Measurements from ENCODE around the gene DIABLO.
"Not testable (repeated sequence)": the region's sequence is repeated elsewhere in the genome, so short reads cannot be mapped to it uniquely, and the experiment has no call there.

The DIABLO gene

GRCh38 chr12:122265886-122266229 is 40.0 kb upstream of the DIABLO start:
- Histone ChIP-seq H3K27me3 (replicated peaks; ENCODE audit: insufficient read depth, low read length) (no peaks in the 10 kb centered on the region), H3K27ac (ENCODE audit: low read length) (peak overlapping the region; percentile 83; the same call in 1 of the 2 replicates), H3K4me2 (ENCODE audit: low read depth, low read length) (peak overlapping the region; percentile 60; the same call in 1 of the 2 replicates), H3K9me3 (replicated peaks; ENCODE audit: insufficient read depth, low read length) (no peaks in the 10 kb centered on the region), H3K4me1 (ENCODE audit: low read length) (no peaks in the 10 kb centered on the region), H4K20me1 (ENCODE audit: insufficient read depth, low read length) (no peaks in the 10 kb centered on the region), H3F3A (ENCODE audit: insufficient read depth, low read length) (0 out of 2 replicates have a peak, but pooled peaks cover 4% of the 10 kb centered on the region), H2AFZ (ENCODE audit: low read length) (peak overlapping the region; percentile 86), H3K36me3 (replicated peaks; ENCODE audit: insufficient read depth, low read length) (no peaks in the 10 kb centered on the region), H3K9ac (ENCODE audit: low read length) (peak overlapping the region; percentile 85; the same call in 1 of the 2 replicates), H3K79me2 (ENCODE audit: low read length) (peaks cover 6% of the 10 kb centered on the region; the same call in 1 of the 2 replicates), H3K9me2 (replicated peaks; ENCODE audit: insufficient read depth, low read length) (no peaks in the 10 kb centered on the region), H3K4me3 (ENCODE audit: low read length) (peak overlapping the region; percentile 86)
- TF ChIP-seq EZH2 (optimal IDR thresholded peaks at IDR 0.05; ENCODE audit: low read depth, low read length), result no peak
- TF ChIP-seq EZH2phosphoT487 (IDR thresholded peaks at IDR 0.05; ENCODE audit: low read length), result no peak
- TF ChIP-seq, protein P1, sequence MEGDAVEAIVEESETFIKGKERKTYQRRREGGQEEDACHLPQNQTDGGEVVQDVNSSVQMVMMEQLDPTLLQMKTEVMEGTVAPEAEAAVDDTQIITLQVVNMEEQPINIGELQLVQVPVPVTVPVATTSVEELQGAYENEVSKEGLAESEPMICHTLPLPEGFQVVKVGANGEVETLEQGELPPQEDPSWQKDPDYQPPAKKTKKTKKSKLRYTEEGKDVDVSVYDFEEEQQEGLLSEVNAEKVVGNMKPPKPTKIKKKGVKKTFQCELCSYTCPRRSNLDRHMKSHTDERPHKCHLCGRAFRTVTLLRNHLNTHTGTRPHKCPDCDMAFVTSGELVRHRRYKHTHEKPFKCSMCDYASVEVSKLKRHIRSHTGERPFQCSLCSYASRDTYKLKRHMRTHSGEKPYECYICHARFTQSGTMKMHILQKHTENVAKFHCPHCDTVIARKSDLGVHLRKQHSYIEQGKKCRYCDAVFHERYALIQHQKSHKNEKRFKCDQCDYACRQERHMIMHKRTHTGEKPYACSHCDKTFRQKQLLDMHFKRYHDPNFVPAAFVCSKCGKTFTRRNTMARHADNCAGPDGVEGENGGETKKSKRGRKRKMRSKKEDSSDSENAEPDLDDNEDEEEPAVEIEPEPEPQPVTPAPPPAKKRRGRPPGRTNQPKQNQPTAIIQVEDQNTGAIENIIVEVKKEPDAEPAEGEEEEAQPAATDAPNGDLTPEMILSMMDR (IDR thresholded peaks at IDR 0.05; ENCODE audit: low read length), result no peak
- DNase-seq, result peak; percentile 23

GRCh38 chr12:122265476-122265875 is 39.6 kb upstream of the DIABLO start:
- TF ChIP-seq, protein P1 (IDR thresholded peaks at IDR 0.05; ENCODE audit: low read length), result no peak
- TF ChIP-seq EZH2phosphoT487 (IDR thresholded peaks at IDR 0.05; ENCODE audit: low read length) (no peak), EZH2 (optimal IDR thresholded peaks at IDR 0.05; ENCODE audit: low read depth, low read length) (no peak)

DNA sequence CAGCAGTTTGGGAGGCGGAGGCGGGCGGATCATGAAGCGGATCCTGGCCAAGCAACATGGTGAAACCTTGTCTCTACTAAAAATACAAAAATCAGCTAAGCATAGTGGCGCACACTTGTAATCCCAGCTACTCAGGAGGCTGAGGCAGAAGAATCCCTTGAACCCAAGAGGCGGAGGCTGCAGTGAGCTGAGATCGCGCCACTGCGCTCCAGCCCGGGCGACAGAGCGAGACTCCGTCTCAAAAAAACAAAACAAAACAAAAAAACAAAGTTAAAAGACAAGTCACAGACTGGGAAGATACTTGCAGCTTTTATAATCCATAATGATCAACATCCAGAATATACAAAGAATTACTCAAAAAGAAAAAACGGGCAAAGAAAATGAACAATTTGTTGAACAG is 34.9 kb upstream of the DIABLO start:
- H3K9me3 ChIP-seq (replicated peaks; ENCODE audit: insufficient read depth, low read length); H3K4me2 ChIP-seq (ENCODE audit: low read depth, low read length); H3K79me2 ChIP-seq (ENCODE audit: low read length); H3K4me1 ChIP-seq (ENCODE audit: low read length); H3K4me3 ChIP-seq (ENCODE audit: low read length); H2AFZ ChIP-seq (ENCODE audit: low read length); H3K36me3 ChIP-seq (replicated peaks; ENCODE audit: insufficient read depth, low read length); H3K27ac ChIP-seq (ENCODE audit: low read length); H3K9me2 ChIP-seq (replicated peaks; ENCODE audit: insufficient read depth, low read length); H3K9ac ChIP-seq (ENCODE audit: low read length); H4K20me1 ChIP-seq (ENCODE audit: insufficient read depth, low read length); H3K27me3 ChIP-seq (replicated peaks; ENCODE audit: insufficient read depth, low read length); DNase-seq; H3F3A ChIP-seq (ENCODE audit: insufficient read depth, low read length): not testable (repeated sequence)

More at GRCh38 chr12:122265476-122265875, 39.6 kb upstream of the DIABLO start:
- H2AFZ ChIP-seq (ENCODE audit: low read length), result peak overlapping the region; percentile 86; the same call in 1 of the 2 replicates
- H3K9ac ChIP-seq (ENCODE audit: low read length), result peak overlapping the region; percentile 85; the same call in 1 of the 2 replicates
- H3K4me2 ChIP-seq (ENCODE audit: low read depth, low read length), result peak overlapping the region; percentile 60; the same call in 1 of the 2 replicates
- peaks cover 6% of the 10 kb centered on the region; the same call in 1 of the 2 replicates for H3K79me2 ChIP-seq (ENCODE audit: low read length)
- H4K20me1 ChIP-seq (ENCODE audit: insufficient read depth, low read length), result no peaks in the 10 kb centered on the region
- H3K27ac ChIP-seq (ENCODE audit: low read length), result peak overlapping the region; percentile 83; the same call in 1 of the 2 replicates
- H3K9me3 ChIP-seq (replicated peaks; ENCODE audit: insufficient read depth, low read length), result no peaks in the 10 kb centered on the region
- H3K27me3 ChIP-seq (replicated peaks; ENCODE audit: insufficient read depth, low read length), result no peaks in the 10 kb centered on the region
- H3F3A ChIP-seq (ENCODE audit: insufficient read depth, low read length), result 0 out of 2 replicates have a peak, but pooled peaks cover 4% of the 10 kb centered on the region
- H3K36me3 ChIP-seq (replicated peaks; ENCODE audit: insufficient read depth, low read length), result no peaks in the 10 kb centered on the region
- no peak for DNase-seq
- H3K4me3 ChIP-seq (ENCODE audit: low read length), result peak overlapping the region; percentile 86
- H3K4me1 ChIP-seq (ENCODE audit: low read length), result no peaks in the 10 kb centered on the region
- no peaks in the 10 kb centered on the region for H3K9me2 ChIP-seq (replicated peaks; ENCODE audit: insufficient read depth, low read length)

DNA sequence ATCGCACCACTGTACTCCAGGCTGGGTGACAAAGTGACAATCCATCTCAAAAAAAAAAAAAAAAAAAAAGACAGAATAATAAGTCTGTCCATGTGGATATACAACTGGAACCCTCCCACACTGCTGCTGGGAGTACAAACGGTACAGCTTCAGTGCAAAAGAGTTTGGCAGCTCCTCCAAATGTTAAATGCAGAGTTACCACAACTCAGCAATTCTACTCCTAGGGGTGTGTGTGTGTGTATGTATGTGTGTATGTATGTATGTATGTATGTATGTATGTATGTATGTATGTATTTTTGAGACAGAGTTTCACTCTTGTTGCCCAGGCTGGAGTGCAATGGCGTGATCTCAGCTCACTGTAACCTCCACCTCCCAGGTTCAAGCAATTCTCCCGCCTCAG is 33.1 kb upstream of the DIABLO start:
- not testable (repeated sequence) for H3K36me3 ChIP-seq (replicated peaks; ENCODE audit: insufficient read depth, low read length); H2AFZ ChIP-seq (ENCODE audit: low read length); DNase-seq

GRCh38 chr12:122258462-122258861 is 32.6 kb upstream of the DIABLO start:
- not testable (repeated sequence) for H3K9ac ChIP-seq (ENCODE audit: low read length); H3K9me2 ChIP-seq (replicated peaks; ENCODE audit: insufficient read depth, low read length); H3F3A ChIP-seq (ENCODE audit: insufficient read depth, low read length); H4K20me1 ChIP-seq (ENCODE audit: insufficient read depth, low read length); DNase-seq; H3K27me3 ChIP-seq (replicated peaks; ENCODE audit: insufficient read depth, low read length); H3K4me2 ChIP-seq (ENCODE audit: low read depth, low read length); H3K4me3 ChIP-seq (ENCODE audit: low read length); H2AFZ ChIP-seq (ENCODE audit: low read length); H3K27ac ChIP-seq (ENCODE audit: low read length); H3K9me3 ChIP-seq (replicated peaks; ENCODE audit: insufficient read depth, low read length); H3K36me3 ChIP-seq (replicated peaks; ENCODE audit: insufficient read depth, low read length); H3K4me1 ChIP-seq (ENCODE audit: low read length); H3K79me2 ChIP-seq (ENCODE audit: low read length)

More for the DNA sequence above, 33.1 kb upstream of the DIABLO start:
- H3F3A ChIP-seq (ENCODE audit: insufficient read depth, low read length); H3K4me3 ChIP-seq (ENCODE audit: low read length); H3K4me2 ChIP-seq (ENCODE audit: low read depth, low read length); H4K20me1 ChIP-seq (ENCODE audit: insufficient read depth, low read length); H3K27me3 ChIP-seq (replicated peaks; ENCODE audit: insufficient read depth, low read length); H3K9me3 ChIP-seq (replicated peaks; ENCODE audit: insufficient read depth, low read length); H3K27ac ChIP-seq (ENCODE audit: low read length); H3K9me2 ChIP-seq (replicated peaks; ENCODE audit: insufficient read depth, low read length); H3K4me1 ChIP-seq (ENCODE audit: low read length); H3K79me2 ChIP-seq (ENCODE audit: low read length); H3K9ac ChIP-seq (ENCODE audit: low read length): not testable (repeated sequence)

Data from MM.1S (cell line).